Activated naive CD8-positive, alpha-beta T cell treated with anti-CD3 and anti-CD28 coated beads for 36 hours (primary cell): ENCODE data around the gene LY9. TPM values are rescaled to one million over a fixed set of nuclear protein-coding genes. Genes with fewer than 3 reads are reported as not detected.
A peak's percentile ranks its signal among the peaks of the same experiment; 100 is the strongest.

ENCODE experiments used
- DNase-seq: peaks from one replicate; pipeline ENCODE4 v3.0.0; 2021
- H3K27ac Mint-ChIP-seq: one replicate; pipeline ENCODE4 v1.8.0; 2022; ENCODE audit warnings: mild to moderate bottlenecking, moderate library complexity, mixed read lengths
- H3K27me3 Mint-ChIP-seq: one replicate; pipeline ENCODE4 v1.8.0; 2022; ENCODE audit warnings: mild to moderate bottlenecking, mixed read lengths
- H3K36me3 Mint-ChIP-seq: one replicate; pipeline ENCODE4 v1.8.0; 2021; ENCODE audit warnings: mild to moderate bottlenecking, mixed read lengths
- H3K4me1 Mint-ChIP-seq: one replicate; pipeline ENCODE4 v1.8.0; 2021; ENCODE audit warnings: mixed read lengths
- H3K4me3 Mint-ChIP-seq: one replicate; pipeline ENCODE4 v1.8.0; 2022; ENCODE audit warnings: mild to moderate bottlenecking, moderate library complexity, mixed read lengths
- H3K9me3 Mint-ChIP-seq: one replicate; pipeline ENCODE4 v1.8.0; 2022; ENCODE audit warnings: mixed read lengths
- total RNA-seq, 2 experiments: library from RNA; stranded (reverse); gene quantifications; one replicate each; pipeline ENCODE4 v1.2.3, GENCODE V29; 2021

LY9 gene
- total RNA-seq, 2 experiments from 2014 or later, result 28.3 to 29.0 TPM

DNA sequence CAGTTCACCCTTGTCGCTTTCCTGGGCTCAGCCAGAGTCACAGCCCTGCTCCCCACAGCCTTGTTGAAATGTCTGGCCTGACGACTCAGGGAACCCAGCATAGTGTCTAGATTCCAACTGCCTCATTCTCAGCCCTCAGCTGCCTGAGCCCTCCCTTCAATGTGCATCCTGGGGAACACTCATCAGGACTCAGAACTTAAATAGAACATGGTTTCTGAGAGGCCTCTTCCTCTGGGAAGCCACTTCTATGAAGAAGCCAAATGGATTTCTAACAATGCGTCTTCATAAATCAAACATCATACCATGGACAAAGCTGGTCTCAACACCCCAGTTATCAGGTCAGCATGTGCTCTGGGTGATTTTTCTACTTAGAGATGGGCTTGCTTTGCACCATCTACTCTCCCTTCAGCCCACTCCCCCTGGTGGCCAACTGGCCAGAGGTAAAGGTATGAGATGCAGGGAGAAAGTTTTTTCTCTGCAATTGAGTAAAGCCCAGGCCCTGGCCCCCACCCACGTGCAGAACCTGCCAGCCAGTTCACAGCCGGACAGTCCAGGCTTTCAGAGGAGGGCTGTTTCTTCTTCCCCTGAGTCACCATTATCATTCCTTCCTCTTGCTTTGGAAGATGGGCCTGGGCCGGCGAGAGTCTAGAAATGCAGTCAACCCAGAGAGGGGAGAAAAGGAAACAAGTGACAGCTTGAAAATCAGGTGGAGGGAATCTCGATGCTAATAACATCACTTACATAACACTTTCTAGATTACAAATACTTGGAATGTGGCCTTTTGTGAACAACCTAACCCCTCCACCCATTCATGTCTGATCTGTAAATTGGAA is 34.6 kb downstream of the LY9 start:
- Mint-ChIP-seq H3K27me3 (no peaks in the 10 kb centered on the region), H3K27ac (peak overlapping the region; percentile 80), H3K36me3 (peaks cover 4% of the 10 kb centered on the region)

DNA sequence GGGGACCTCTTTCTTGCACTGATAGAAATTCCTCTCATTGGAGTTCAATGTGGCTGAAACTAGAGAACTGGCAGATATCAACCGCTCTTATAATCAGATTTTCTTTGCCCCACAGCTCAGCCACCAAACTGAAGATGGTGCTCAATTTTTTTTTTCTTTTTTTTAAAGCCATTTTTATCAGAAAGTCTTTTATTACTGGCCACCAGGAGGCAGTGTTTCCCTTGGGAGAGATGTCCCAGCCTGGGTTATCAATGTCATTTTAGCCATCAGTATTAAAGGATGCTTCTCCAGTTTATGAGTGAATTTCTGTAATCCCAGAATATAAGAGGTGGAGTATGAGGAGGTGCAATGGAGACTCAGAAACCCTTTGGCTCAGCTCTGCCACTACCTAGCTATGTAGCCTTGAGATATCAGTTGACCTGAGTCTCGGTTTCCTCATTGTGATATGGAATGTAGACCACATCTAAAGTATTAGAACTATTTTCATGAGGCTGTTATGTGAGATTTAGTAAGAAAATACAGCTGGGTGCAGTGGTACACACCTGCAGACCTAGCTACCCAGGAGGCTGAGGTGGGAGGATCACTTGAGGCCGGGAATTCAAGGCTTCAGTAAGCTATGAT is 39.1 kb downstream of the LY9 start:
- H3K27ac Mint-ChIP-seq, result peak overlapping the region; percentile 76
- H3K27me3 Mint-ChIP-seq, result no peaks in the 10 kb centered on the region
- H3K4me3 Mint-ChIP-seq, result no peak overlapping the region
- H3K4me1 Mint-ChIP-seq, result peaks cover 67% of the 10 kb centered on the region
- no peak for DNase-seq
- no peaks in the 10 kb centered on the region for H3K9me3 Mint-ChIP-seq
- H3K36me3 Mint-ChIP-seq, result no peaks in the 10 kb centered on the region

More for the DNA sequence above, 34.6 kb downstream of the LY9 start:
- Mint-ChIP-seq H3K4me1 (peaks cover 28% of the 10 kb centered on the region), H3K4me3 (no peak overlapping the region), H3K9me3 (no peaks in the 10 kb centered on the region)
- peak; percentile 72 for DNase-seq

DNA sequence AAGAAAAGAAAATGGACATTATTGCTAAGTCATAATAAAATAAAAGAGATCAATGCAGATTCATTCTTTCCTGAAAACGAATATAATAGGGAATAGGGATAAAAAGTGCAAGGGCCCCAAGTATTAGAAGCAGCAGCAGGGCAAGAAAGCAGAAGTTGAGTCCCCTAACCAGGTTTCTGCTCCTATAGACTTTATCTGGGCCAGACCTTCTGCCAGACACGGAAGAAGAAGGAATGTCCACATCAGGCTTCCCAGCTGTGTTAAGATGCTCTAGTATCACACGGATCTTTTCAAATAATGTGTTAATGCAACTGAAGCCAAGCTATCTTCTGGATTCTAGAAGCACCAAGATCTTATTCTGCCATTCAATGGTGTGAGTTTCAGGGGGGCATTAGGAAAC is 39.8 kb downstream of the LY9 start:
- no peak overlapping the region for H3K4me3 Mint-ChIP-seq
- no peaks in the 10 kb centered on the region for H3K36me3 Mint-ChIP-seq
- H3K4me1 Mint-ChIP-seq, result peaks cover 62% of the 10 kb centered on the region
- H3K9me3 Mint-ChIP-seq, result no peaks in the 10 kb centered on the region
- DNase-seq, result no peak
- H3K27me3 Mint-ChIP-seq, result no peaks in the 10 kb centered on the region
- H3K27ac Mint-ChIP-seq, result peak overlapping the region; percentile 94

DNA sequence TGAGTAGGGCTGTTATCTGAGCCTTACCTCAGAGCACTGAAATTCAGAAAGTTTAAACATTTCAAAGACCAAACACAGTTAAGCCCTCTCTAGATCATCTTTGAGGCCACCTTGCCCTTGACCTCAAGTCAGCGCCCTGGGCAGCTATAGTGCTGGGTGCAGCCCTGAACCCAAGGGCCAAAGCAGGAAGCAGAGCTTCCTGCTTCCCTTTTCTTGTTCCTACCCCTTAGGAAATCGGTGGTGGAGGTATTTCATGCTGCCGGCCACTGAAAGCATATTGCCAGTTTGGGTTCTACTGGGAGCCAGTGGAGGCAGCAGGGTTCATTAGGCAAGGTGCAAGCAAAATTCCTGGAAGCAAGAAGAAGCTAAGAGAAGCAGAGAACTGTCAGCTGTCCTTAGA is 40.6 kb downstream of the LY9 start:
- DNase-seq, result no peak
- no peaks in the 10 kb centered on the region for H3K9me3 Mint-ChIP-seq
- H3K4me1 Mint-ChIP-seq, result peaks cover 61% of the 10 kb centered on the region
- no peaks in the 10 kb centered on the region for H3K27me3 Mint-ChIP-seq
- peak overlapping the region; percentile 94 for H3K27ac Mint-ChIP-seq
- peak overlapping the region; percentile 30 for H3K4me3 Mint-ChIP-seq
- no peaks in the 10 kb centered on the region for H3K36me3 Mint-ChIP-seq

DNA sequence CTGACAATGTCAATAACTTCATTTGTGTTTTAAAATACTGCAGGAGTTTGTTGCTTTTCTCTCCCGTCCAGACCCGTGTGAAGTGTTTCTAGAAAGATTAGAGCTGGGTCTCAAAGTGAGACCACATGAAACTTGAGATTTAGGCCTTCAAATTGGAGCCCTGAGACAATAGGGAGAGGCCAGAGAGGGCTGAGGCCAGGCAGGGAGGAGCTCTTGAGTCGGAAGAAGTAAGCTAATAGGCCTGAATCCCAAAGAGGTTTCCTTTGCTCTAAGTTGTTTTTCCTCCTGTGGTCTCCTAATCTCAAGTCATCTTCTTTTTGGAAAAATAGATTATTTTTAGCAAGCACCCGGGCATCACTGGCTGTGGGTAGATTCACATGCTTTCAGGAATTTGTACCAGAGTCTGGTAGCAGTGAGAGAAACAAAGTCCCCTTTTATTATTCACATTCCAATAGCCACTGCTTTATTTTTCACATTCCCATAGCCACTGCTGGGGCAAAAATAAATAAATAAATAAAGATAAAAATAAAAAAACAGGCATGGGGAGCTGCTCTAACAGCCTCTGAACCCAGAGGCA is 41.1 kb downstream of the LY9 start:
- Mint-ChIP-seq H3K4me1 (peaks cover 61% of the 10 kb centered on the region), H3K27ac (peak overlapping the region; percentile 94), H3K4me3 (peak overlapping the region; percentile 30), H3K36me3 (no peaks in the 10 kb centered on the region), H3K27me3 (no peaks in the 10 kb centered on the region), H3K9me3 (no peaks in the 10 kb centered on the region)
- no peak for DNase-seq

DNA sequence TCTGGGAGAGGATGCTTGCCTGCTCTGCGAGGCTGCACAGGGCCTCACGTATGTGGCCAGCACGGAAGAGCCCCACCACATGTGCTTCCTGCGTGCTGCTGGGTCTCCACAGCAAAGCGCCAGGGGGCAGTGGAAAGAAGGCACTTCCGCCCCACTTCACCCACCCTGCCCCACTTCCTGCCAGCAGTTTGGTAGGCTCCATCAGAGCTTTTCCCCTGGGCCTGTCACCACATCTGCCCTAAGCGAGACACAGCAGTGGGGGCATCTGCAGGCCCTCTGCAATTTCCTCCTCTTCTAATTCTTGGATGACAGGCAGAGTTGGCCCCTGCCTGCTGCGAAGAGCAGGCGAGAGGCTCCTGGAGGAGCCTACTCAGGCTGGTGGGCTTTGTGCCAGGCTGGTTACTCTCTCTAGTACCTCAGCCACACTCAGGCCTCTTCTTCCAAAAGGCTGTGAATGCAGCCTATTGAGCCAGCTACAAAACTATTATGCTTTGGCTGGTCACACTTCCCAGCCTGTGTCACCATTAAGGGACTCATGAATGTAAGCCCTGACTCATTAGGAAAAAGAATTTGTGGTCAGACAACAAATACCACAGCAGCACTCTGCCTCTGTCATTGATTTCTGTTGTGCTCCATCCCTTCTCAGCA is 41.7 kb downstream of the LY9 start:
- Mint-ChIP-seq H3K9me3 (no peaks in the 10 kb centered on the region), H3K27ac (peak overlapping the region; percentile 100), H3K4me1 (peaks cover 63% of the 10 kb centered on the region), H3K4me3 (peak overlapping the region; percentile 71), H3K36me3 (no peaks in the 10 kb centered on the region), H3K27me3 (no peaks in the 10 kb centered on the region)
- peak; percentile 84 for DNase-seq

DNA sequence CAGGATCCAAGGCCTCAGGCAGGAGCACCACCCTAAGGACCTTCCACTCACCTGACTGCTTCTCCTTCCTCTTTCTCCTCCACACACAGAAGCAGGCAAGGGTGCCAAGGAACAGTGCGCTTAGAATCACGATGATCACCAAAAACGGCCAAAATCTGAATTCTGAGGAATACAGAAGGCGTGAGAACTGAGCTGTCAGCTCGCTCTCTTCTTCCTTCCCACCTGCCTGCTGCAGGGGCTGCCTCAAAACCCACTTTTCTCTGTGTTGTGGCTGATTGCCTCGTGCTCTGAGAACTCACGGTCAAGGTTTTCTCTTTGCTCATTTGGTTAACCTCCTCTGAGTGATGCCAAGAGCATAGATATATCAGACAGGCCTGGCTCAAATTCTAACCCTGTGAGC is 42.9 kb downstream of the LY9 start:
- Mint-ChIP-seq H3K4me3 (peak overlapping the region; percentile 1), H3K27ac (peak overlapping the region; percentile 100), H3K27me3 (no peaks in the 10 kb centered on the region), H3K36me3 (no peaks in the 10 kb centered on the region), H3K4me1 (peaks cover 57% of the 10 kb centered on the region), H3K9me3 (no peaks in the 10 kb centered on the region)
- DNase-seq, result peak; percentile 21

DNA sequence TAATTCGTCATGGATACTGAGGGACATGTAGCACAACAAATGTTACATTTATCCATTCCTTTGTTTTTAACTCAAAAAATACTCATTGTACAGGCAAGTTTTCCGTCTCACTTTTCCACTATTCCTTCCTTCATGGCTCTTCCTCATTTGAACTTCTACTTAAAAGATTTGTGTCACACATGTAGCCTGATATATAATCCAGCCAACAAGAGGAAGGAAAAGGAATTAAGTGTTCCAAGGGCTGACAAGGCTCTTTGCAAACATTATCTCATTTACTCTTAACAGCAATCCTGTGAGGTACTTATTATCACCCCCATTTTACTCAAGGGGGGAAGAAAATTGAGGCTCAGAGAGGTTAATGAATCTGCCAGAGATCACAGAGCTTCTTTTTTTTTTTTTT is 43.8 kb downstream of the LY9 start:
- Mint-ChIP-seq H3K36me3 (no peaks in the 10 kb centered on the region), H3K4me1 (peaks cover 48% of the 10 kb centered on the region), H3K27ac (no peak overlapping the region), H3K9me3 (no peaks in the 10 kb centered on the region), H3K27me3 (no peaks in the 10 kb centered on the region), H3K4me3 (no peak overlapping the region)
- no peak for DNase-seq

DNA sequence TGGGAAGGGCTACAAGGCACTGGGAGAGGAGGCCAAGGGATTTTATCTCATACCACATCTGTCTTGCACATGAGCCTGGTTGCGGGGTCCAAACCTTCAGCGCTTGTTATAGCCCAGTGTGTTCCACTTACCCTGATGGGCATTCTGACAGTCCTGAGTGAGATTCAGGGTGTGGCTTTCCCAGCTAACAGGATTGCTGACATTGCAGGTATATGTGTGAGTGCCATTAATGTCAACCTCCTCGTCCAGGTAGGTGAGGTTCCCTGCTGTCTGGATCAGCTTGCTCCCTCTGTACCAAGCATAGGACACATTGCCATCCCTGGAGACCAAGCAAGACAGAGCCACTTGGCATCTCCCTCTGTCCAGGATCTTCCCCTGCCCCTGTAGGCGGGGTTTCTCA is 45.1 kb downstream of the LY9 start:
- Mint-ChIP-seq H3K4me1 (peaks cover 38% of the 10 kb centered on the region), H3K27me3 (no peaks in the 10 kb centered on the region), H3K4me3 (no peak overlapping the region), H3K36me3 (no peaks in the 10 kb centered on the region), H3K9me3 (no peaks in the 10 kb centered on the region), H3K27ac (no peak overlapping the region)
- DNase-seq, result no peak

DNA sequence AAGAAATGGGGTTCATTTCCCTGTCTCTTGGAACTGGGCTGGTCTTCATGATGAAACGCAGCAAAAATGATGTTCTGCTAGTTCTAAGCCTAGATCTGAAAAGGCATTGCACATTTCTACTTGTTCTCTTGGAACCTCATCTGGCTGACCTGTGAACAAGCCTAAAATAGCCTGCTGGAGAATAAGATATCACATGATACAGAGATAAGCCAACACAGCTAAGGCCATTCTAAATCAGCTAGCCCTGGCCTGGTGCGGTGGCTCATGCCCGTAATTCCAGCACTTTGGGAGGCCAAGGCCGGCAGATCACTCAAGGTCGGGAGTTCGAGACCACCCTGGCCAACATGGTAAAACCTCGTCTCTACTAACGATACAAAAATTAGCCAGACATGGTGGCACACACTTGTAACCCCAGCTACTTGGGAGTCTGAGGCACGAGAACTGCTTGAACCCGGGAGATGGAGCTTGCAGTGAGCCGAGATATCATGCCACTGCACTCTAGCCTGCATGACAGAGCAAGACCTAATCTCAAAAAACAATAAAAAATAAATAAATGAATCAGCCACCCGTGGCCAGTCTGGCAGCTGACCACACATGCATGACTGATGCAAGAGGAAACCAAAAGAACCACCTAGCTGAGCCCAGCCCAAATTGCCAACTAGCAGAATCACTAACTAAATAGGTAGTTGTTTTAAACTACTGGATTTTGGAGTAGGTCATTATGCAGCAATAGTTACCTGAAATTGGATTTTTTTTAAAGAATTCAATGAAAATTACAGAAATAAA is 48.7 kb downstream of the LY9 start:
- Mint-ChIP-seq H3K27ac (no peak overlapping the region), H3K27me3 (no peaks in the 10 kb centered on the region), H3K9me3 (no peaks in the 10 kb centered on the region), H3K4me1 (peaks cover 9% of the 10 kb centered on the region), H3K36me3 (no peaks in the 10 kb centered on the region), H3K4me3 (no peak overlapping the region)
- no peak for DNase-seq

DNA sequence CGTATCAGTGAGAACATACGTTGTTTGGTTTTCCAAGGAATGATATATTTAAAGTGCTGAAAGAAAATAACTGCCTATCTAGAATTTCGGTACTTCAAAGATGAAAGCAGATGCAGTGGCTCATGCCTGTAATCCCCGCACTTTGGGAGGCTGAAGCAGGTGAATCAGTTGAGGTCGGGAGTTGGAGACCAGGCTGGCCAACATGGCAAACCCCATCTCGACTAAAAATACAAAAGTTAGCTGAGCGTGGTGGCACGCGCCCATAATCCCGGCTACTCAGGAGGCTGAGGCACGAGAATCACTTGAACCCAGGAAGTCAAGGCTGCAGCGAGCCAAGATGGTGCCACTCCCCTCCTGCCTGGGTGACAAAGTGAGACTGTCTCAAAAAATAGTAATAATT is 50.3 kb downstream of the LY9 start:
- Mint-ChIP-seq H3K4me3 (no peak overlapping the region), H3K36me3 (no peaks in the 10 kb centered on the region), H3K27me3 (no peaks in the 10 kb centered on the region), H3K27ac (no peak overlapping the region), H3K9me3 (no peaks in the 10 kb centered on the region), H3K4me1 (peaks cover 9% of the 10 kb centered on the region)
- no peak for DNase-seq

DNA sequence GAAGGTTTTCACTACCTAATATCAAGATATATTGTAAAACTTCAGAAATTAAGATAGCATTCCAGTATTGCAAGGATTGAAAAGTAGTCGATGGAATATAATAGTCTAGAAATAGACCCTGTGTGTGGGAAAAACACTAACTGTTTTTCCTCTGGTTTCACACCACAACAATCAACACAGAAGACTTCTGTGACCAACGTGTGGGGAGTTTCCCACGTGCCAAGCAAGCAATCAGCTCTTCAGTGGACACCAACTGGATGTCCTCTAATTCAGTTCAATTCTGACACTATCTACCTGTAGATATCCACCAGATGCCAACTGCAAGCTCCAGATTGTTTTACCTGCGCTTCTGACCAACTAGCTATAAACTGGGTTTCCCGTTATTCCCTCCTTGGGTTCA is 54.6 kb downstream of the LY9 start:
- no peak for DNase-seq
- Mint-ChIP-seq H3K36me3 (no peaks in the 10 kb centered on the region), H3K4me1 (peaks cover 8% of the 10 kb centered on the region), H3K27me3 (no peaks in the 10 kb centered on the region), H3K9me3 (no peaks in the 10 kb centered on the region), H3K4me3 (no peak overlapping the region), H3K27ac (no peak overlapping the region)

DNA sequence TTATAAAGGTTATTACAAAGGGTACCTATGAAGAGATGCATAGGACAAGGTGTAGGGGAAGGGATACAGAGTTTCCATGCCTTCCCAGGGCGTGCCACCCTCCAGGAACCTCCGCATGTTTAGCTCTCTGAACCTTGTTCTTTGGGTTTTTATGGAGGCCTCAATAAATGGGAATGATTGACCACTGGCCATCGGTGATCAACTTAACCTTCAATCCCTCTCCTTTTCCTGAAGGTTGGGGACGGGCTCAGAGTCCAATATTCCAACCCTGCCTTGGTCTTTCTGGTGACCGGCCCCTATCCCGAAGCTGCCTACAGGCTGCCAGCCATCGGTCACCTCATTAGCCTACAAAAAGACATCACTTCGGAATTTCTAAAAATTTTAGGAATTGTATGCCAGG is 55.0 kb downstream of the LY9 start:
- Mint-ChIP-seq H3K27ac (no peak overlapping the region), H3K27me3 (no peaks in the 10 kb centered on the region), H3K9me3 (no peaks in the 10 kb centered on the region), H3K36me3 (no peaks in the 10 kb centered on the region), H3K4me1 (peaks cover 8% of the 10 kb centered on the region), H3K4me3 (no peak overlapping the region)
- DNase-seq, result no peak

DNA sequence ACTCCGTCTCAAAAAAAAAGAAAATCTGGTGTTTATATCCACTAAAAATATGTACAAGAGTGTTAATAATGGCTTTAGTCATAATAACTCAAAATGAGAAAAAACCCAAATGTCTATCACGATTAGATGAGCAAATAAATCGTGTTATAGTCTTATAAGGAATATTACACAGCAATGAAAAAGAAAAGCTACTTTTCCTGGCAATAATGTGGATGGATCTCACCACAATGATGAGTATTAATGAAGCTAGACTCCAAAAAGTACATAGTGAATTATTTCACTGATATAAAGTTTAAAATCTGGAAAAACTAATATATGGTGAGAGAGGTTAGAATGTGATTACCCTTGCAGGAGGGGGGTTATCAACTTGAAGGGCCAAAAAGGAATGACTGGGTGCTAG is 57.0 kb downstream of the LY9 start:
- Mint-ChIP-seq H3K4me1 (peaks cover 5% of the 10 kb centered on the region), H3K9me3 (no peaks in the 10 kb centered on the region), H3K27ac (no peak overlapping the region), H3K36me3 (no peaks in the 10 kb centered on the region), H3K27me3 (no peaks in the 10 kb centered on the region), H3K4me3 (no peak overlapping the region)
- DNase-seq, result no peak

DNA sequence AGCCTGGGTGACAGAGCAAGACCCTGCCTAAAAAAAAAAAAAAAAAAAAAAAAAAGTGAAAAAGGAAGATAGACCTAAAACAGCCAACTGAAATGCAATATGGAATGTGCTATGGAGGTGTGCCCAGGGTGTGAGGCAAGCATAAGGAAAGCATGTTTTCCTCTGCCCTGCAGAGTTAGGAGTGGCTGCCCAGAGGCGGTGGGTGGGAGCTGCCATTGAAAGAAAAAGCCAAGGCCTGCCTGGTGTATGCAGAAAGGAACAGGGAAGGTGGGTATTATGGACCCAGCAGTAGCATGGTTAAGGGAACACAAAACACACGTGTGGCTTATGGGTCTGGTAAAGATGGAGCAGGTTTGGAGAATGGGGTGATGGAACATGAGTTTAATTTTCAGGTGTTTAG is 57.8 kb downstream of the LY9 start:
- Mint-ChIP-seq H3K4me3 (no peak overlapping the region), H3K27me3 (no peaks in the 10 kb centered on the region)

More for the DNA sequence above, 57.8 kb downstream of the LY9 start:
- Mint-ChIP-seq H3K27ac (no peak overlapping the region), H3K9me3 (no peaks in the 10 kb centered on the region), H3K4me1 (peaks cover 5% of the 10 kb centered on the region), H3K36me3 (no peaks in the 10 kb centered on the region)
- DNase-seq, result no peak
